Measurements from ENCODE around the gene CA6.
"Not testable (repeated sequence)": the region's sequence is repeated elsewhere in the genome, so short reads cannot be mapped to it uniquely, and the experiment has no call there.

CA6 gene

GRCh38 chr1:8926707-8927694 is 18.7 kb upstream of the CA6 start:
- no peak for DNase-seq (ENCODE audit: low read depth)

- DNase-seq (ENCODE audit: low read depth) = no peak
Measured at GRCh38 chr1:8930116-8930515, 15.6 kb upstream of the CA6 start.

- not testable (repeated sequence) for DNase-seq (ENCODE audit: low read depth)
Measured at GRCh38 chr1:8937051-8937450, 8.6 kb upstream of the CA6 start.

GRCh38 chr1:8937701-8938100 is 8.0 kb upstream of the CA6 start:
- DNase-seq (ENCODE audit: low read depth) = no peak

GRCh38 chr1:8938232-8938999 is 7.3 kb upstream of the CA6 start:
- no peak for DNase-seq (ENCODE audit: low read depth)

- no peak for DNase-seq (ENCODE audit: low read depth)
Measured at GRCh38 chr1:8939000-8939265, 6.7 kb upstream of the CA6 start.

GRCh38 chr1:8939362-8939995 is 6.2 kb upstream of the CA6 start:
- peak; percentile 19 for DNase-seq (ENCODE audit: low read depth)

GRCh38 chr1:8941906-8942305 is 3.8 kb upstream of the CA6 start:
- peak; percentile 8 for DNase-seq (ENCODE audit: low read depth)

GRCh38 chr1:8943498-8944405 is 1.9 kb upstream of the CA6 start:
- DNase-seq (ENCODE audit: low read depth) = no peak

- DNase-seq (ENCODE audit: low read depth) = no peak
Measured at GRCh38 chr1:8947127-8947691, 1.5 kb downstream of the CA6 start.

GRCh38 chr1:8950309-8950708 is 4.6 kb downstream of the CA6 start:
- no peak for DNase-seq (ENCODE audit: low read depth)

- no peak for DNase-seq (ENCODE audit: low read depth)
Measured at GRCh38 chr1:8951231-8951630, 5.6 kb downstream of the CA6 start.

- DNase-seq (ENCODE audit: low read depth) = no peak
Measured at GRCh38 chr1:8955406-8955805, 9.7 kb downstream of the CA6 start.

- no peak for DNase-seq (ENCODE audit: low read depth)
Measured at GRCh38 chr1:8956461-8957349, 11.0 kb downstream of the CA6 start.

- DNase-seq (ENCODE audit: low read depth) = peak; percentile 47
Measured at GRCh38 chr1:8962812-8963530, 17.3 kb downstream of the CA6 start.

GRCh38 chr1:8963963-8964362 is 18.3 kb downstream of the CA6 start:
- DNase-seq (ENCODE audit: low read depth) = no peak

GRCh38 chr1:8965121-8965820 is 19.6 kb downstream of the CA6 start:
- DNase-seq (ENCODE audit: low read depth) = no peak

GRCh38 chr1:8966606-8967005 is 20.9 kb downstream of the CA6 start:
- no peak for DNase-seq (ENCODE audit: low read depth)

- not testable (repeated sequence) for DNase-seq (ENCODE audit: low read depth)
Measured at GRCh38 chr1:8968902-8969301, 23.2 kb downstream of the CA6 start.

Measured in HS-27A (cell line).